Measurements from ENCODE around the gene FOXL3.

DNA sequence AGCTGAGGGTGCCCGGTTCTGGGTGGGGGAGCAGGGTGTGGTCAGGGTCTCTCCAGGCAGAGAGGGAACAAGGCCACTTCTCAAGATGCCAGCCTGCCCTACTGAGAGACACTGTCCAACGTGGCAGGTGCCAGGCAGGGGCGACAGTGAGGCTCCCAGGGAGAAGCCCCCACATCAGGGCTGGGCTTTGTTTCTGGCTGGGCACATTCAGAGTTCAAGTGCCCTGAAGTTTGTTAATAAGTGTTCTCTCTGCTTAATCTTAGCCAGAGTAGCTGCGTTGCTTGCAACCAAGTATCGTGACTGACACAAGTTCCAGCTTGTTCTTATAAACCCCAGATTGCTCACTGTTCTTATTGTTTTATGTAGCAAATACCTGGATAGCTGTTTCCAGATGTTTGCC is 21.8 kb downstream of the FOXL3 start:
- TF ChIP-seq, protein P1, sequence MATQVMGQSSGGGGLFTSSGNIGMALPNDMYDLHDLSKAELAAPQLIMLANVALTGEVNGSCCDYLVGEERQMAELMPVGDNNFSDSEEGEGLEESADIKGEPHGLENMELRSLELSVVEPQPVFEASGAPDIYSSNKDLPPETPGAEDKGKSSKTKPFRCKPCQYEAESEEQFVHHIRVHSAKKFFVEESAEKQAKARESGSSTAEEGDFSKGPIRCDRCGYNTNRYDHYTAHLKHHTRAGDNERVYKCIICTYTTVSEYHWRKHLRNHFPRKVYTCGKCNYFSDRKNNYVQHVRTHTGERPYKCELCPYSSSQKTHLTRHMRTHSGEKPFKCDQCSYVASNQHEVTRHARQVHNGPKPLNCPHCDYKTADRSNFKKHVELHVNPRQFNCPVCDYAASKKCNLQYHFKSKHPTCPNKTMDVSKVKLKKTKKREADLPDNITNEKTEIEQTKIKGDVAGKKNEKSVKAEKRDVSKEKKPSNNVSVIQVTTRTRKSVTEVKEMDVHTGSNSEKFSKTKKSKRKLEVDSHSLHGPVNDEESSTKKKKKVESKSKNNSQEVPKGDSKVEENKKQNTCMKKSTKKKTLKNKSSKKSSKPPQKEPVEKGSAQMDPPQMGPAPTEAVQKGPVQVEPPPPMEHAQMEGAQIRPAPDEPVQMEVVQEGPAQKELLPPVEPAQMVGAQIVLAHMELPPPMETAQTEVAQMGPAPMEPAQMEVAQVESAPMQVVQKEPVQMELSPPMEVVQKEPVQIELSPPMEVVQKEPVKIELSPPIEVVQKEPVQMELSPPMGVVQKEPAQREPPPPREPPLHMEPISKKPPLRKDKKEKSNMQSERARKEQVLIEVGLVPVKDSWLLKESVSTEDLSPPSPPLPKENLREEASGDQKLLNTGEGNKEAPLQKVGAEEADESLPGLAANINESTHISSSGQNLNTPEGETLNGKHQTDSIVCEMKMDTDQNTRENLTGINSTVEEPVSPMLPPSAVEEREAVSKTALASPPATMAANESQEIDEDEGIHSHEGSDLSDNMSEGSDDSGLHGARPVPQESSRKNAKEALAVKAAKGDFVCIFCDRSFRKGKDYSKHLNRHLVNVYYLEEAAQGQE (IDR thresholded peaks at IDR 0.05; ENCODE audit: insufficient read depth in 1 of 2, low read depth in 2 of 2, low read length in 2 of 2), result no peak
- no peak for TF ChIP-seq POLR2AphosphoS5 (IDR thresholded peaks at IDR 0.05; ENCODE audit: low read depth, low read length)
